Liver (tissue), 3 donors: ENCODE data around the gene ZNF223.

Experiments
- EGR1 ChIP-seq, 2 donors: IDR thresholded peaks; 2 replicates each; pipeline ENCODE4 v1.6.1; 2016 to 2018; ENCODE audit warnings: antibody characterized with exemption in 2 of 2, low read depth in 2 of 2
- TAF1 ChIP-seq: conservative IDR thresholded peaks from 2 replicates; pipeline ENCODE4 v1.6.1; 2016; ENCODE audit warnings: antibody characterized with exemption, mild to moderate bottlenecking
- TF ChIP-seq, protein P1 (sequence below): fragments of 150-350 bp; IDR thresholded peaks from 2 replicates; pipeline ENCODE4 v1.5.1; 2017; ENCODE audit warnings: improper control_type of control experiment, low read depth, low read length; ENCODE audit not compliant: missing input control
- donor health status: healthy.
- donor health status: healthy.

GRCh38 chr19:44042147-44042546 is 9.7 kb upstream of the ZNF223 start:
- TF ChIP-seq, protein P1, sequence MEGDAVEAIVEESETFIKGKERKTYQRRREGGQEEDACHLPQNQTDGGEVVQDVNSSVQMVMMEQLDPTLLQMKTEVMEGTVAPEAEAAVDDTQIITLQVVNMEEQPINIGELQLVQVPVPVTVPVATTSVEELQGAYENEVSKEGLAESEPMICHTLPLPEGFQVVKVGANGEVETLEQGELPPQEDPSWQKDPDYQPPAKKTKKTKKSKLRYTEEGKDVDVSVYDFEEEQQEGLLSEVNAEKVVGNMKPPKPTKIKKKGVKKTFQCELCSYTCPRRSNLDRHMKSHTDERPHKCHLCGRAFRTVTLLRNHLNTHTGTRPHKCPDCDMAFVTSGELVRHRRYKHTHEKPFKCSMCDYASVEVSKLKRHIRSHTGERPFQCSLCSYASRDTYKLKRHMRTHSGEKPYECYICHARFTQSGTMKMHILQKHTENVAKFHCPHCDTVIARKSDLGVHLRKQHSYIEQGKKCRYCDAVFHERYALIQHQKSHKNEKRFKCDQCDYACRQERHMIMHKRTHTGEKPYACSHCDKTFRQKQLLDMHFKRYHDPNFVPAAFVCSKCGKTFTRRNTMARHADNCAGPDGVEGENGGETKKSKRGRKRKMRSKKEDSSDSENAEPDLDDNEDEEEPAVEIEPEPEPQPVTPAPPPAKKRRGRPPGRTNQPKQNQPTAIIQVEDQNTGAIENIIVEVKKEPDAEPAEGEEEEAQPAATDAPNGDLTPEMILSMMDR: no peak
- TF ChIP-seq EGR1 (IDR thresholded peaks at IDR 0.05; ENCODE audit: low read depth in 2 of 2) (no peak), TAF1 (no peak)
